H9 (cell line): ENCODE results near the gene CXCL3. TPM values are rescaled to one million over a fixed set of nuclear protein-coding genes. Genes with fewer than 3 reads are reported as not detected.
A peak's percentile ranks its signal among the peaks of the same experiment; 100 is the strongest.

ENCODE experiments used
- DNase-seq: peaks from one replicate; pipeline ENCODE4 v3.0.0-alpha.2; 2017
- H2AFZ ChIP-seq: one replicate; pipeline ENCODE4 v1.6.1; 2013; ENCODE audit warnings: mild to moderate bottlenecking, low read length, control low read depth, moderate library complexity
- H2AK5ac ChIP-seq: 2 replicates; pipeline ENCODE4 v1.6.1; 2013; ENCODE audit warnings: low read length, control low read depth, mixed read lengths; ENCODE audit not compliant: insufficient read length
- H2BK120ac ChIP-seq: one replicate; pipeline ENCODE4 v1.6.1; 2013; ENCODE audit warnings: low read depth, mild to moderate bottlenecking, low read length, control low read depth, inconsistent platforms; ENCODE audit not compliant: poor library complexity, severe bottlenecking
- H2BK12ac ChIP-seq: 2 replicates; pipeline ENCODE4 v1.6.1; 2013; ENCODE audit warnings: low read length, control low read depth, mixed read lengths, low read depth; ENCODE audit not compliant: insufficient read length
- H2BK15ac ChIP-seq: 2 replicates; pipeline ENCODE4 v1.6.1; 2013; ENCODE audit warnings: low read depth, low read length, control low read depth
- H2BK20ac ChIP-seq: one replicate; pipeline ENCODE4 v1.6.1; 2013; ENCODE audit warnings: low read depth, mild to moderate bottlenecking, low read length, control low read depth, inconsistent platforms; ENCODE audit not compliant: poor library complexity, severe bottlenecking
- H2BK5ac ChIP-seq: 2 replicates; pipeline ENCODE4 v1.6.1; 2013; ENCODE audit warnings: low read length, control low read depth, mixed read lengths; ENCODE audit not compliant: insufficient read length
- H3K14ac ChIP-seq: 2 replicates; pipeline ENCODE4 v1.6.1; 2013; ENCODE audit warnings: low read length, control low read depth; ENCODE audit not compliant: insufficient read depth
- H3K18ac ChIP-seq: 2 replicates; pipeline ENCODE4 v1.6.1; 2013; ENCODE audit warnings: low read depth, mild to moderate bottlenecking, mixed read lengths, low read length, control low read depth; ENCODE audit not compliant: insufficient read length
- H3K23ac ChIP-seq: 2 replicates; pipeline ENCODE4 v1.6.1; 2013; ENCODE audit warnings: low read length, control low read depth, mixed read lengths, low read depth; ENCODE audit not compliant: insufficient read length
- H3K23me2 ChIP-seq: 2 replicates; pipeline ENCODE4 v1.6.1; 2013; ENCODE audit warnings: low read depth, mild to moderate bottlenecking, mixed read lengths, low read length, control low read depth; ENCODE audit not compliant: insufficient read length, poor library complexity, severe bottlenecking
- H3K27ac ChIP-seq: 2 replicates; pipeline ENCODE4 v1.5.1; 2013; ENCODE audit warnings: low read length, control low read depth, mixed read lengths, low read depth; ENCODE audit not compliant: insufficient read length
- H3K27me3 ChIP-seq: 2 replicates; pipeline ENCODE4 v1.6.1; 2013; ENCODE audit warnings: low read length, control low read depth, inconsistent platforms; ENCODE audit not compliant: insufficient read depth
- H3K4ac ChIP-seq: 2 replicates; pipeline ENCODE4 v1.6.1; 2013; ENCODE audit warnings: low read depth, mild to moderate bottlenecking, control low read depth, inconsistent platforms, low read length, moderate library complexity
- H3K4me1 ChIP-seq: 2 replicates; pipeline ENCODE4 v1.6.1; 2013; ENCODE audit warnings: low read length, control low read depth, inconsistent platforms; ENCODE audit not compliant: insufficient read depth
- H3K4me2 ChIP-seq: 2 replicates; pipeline ENCODE4 v1.6.1; 2013; ENCODE audit warnings: low read length, control low read depth, mixed read lengths; ENCODE audit not compliant: insufficient read length, insufficient read depth
- H3K56ac ChIP-seq: 2 replicates; pipeline ENCODE4 v1.6.1; 2013; ENCODE audit warnings: low read depth, mild to moderate bottlenecking, mixed read lengths, low read length, control low read depth; ENCODE audit not compliant: insufficient read length
- H3K79me1 ChIP-seq: 2 replicates; pipeline ENCODE4 v1.6.1; 2013; ENCODE audit warnings: low read depth, mild to moderate bottlenecking, moderate library complexity, low read length, control low read depth, inconsistent platforms; ENCODE audit not compliant: insufficient read depth, poor library complexity, severe bottlenecking
- H3K79me2 ChIP-seq: 2 replicates; pipeline ENCODE4 v1.6.1; 2013; ENCODE audit warnings: low read length, control low read depth, inconsistent platforms; ENCODE audit not compliant: insufficient read depth
- H3K9ac ChIP-seq: 2 replicates; pipeline ENCODE4 v1.6.1; 2013; ENCODE audit warnings: low read length, control low read depth, mixed read lengths; ENCODE audit not compliant: insufficient read length; ENCODE audit errors: extremely low read depth
- H3K9me3 ChIP-seq: one replicate; pipeline ENCODE4 v1.6.1; 2013; ENCODE audit warnings: low read depth, low read length, inconsistent platforms; ENCODE audit not compliant: control insufficient read depth
- H3T11ph ChIP-seq: one replicate; pipeline ENCODE4 v1.6.1; 2013; ENCODE audit warnings: mild to moderate bottlenecking, low read length, control low read depth, inconsistent platforms
- H4K20me1 ChIP-seq: one replicate; pipeline ENCODE4 v1.6.1; 2013; ENCODE audit not compliant: control insufficient read depth, insufficient read length, insufficient read depth
- H4K5ac ChIP-seq: 2 replicates; pipeline ENCODE4 v1.6.1; 2013; ENCODE audit warnings: low read depth, mild to moderate bottlenecking, mixed read lengths, low read length, control low read depth; ENCODE audit not compliant: insufficient read length
- H4K8ac ChIP-seq: replicated peaks from 2 replicates; pipeline ENCODE4 v1.6.1; 2013; ENCODE audit warnings: low read length, control low read depth, mixed read lengths, low read depth; ENCODE audit not compliant: insufficient read length
- H4K91ac ChIP-seq: 2 replicates; pipeline ENCODE4 v1.6.1; 2013; ENCODE audit warnings: low read depth, mild to moderate bottlenecking, moderate library complexity, mixed read lengths, low read length, control low read depth; ENCODE audit not compliant: insufficient read length
- H3K27ac Mint-ChIP-seq, 3 experiments: 2 replicates in 2 of 3; 3 replicates in 1 of 3; pipeline ENCODE4 v1.8.0; 2020 to 2021; ENCODE audit warnings: mixed read lengths in 3 of 3, mild to moderate bottlenecking in 1 of 3, moderate library complexity in 1 of 3
- H3K27me3 Mint-ChIP-seq: 2 replicates; pipeline ENCODE4 v1.8.0; 2021; ENCODE audit warnings: low read depth, mild to moderate bottlenecking, moderate library complexity, mixed read lengths
- H3K36me3 Mint-ChIP-seq, 3 experiments: 2 replicates in 2 of 3; 3 replicates in 1 of 3; pipeline ENCODE4 v1.8.0; 2020 to 2021; ENCODE audit warnings: low read depth in 3 of 3, mixed read lengths in 3 of 3; ENCODE audit not compliant: insufficient read depth in 1 of 3
- H3K4me1 Mint-ChIP-seq, 2 experiments: 2 replicates each; pipeline ENCODE4 v1.8.0; 2020; ENCODE audit warnings: mixed read lengths in 2 of 2
- H3K4me3 Mint-ChIP-seq, 2 experiments: 2 replicates in 1 of 2; 3 replicates in 1 of 2; pipeline ENCODE4 v1.8.0; 2020 to 2021; ENCODE audit warnings: mild to moderate bottlenecking in 2 of 2, mixed read lengths in 2 of 2, moderate library complexity in 1 of 2
- H3K9me3 Mint-ChIP-seq, 2 experiments: 2 replicates in 1 of 2; 3 replicates in 1 of 2; pipeline ENCODE4 v1.8.0; 2020; ENCODE audit warnings: mild to moderate bottlenecking in 2 of 2, mixed read lengths in 2 of 2, moderate library complexity in 1 of 2
- CTCF ChIP-seq: fragments of 200-600 bp; sonication (generic); conservative IDR thresholded peaks from 3 replicates; pipeline ENCODE4 v1.8.0; 2021; ENCODE audit warnings: antibody characterized with exemption, mild to moderate bottlenecking
- WGBS: extraction: QIAGEN DNeasy Blood & Tissue Kit; methylation state at CpG from one replicate; pipeline ENCODE4 v1.1.7; 2013; ENCODE audit warnings: missing lambda C conversion rate, low lambda C conversion rate, mixed read lengths; ENCODE audit not compliant: insufficient read length; ENCODE audit errors: extremely low coverage; 5-methylcytosine and 5-hydroxymethylcytosine counted together
- total RNA-seq: library from RNA; stranded (reverse); gene quantifications from 2 replicates; pipeline ENCODE4 v1.2.1, GENCODE V29; 2021

Gene CXCL3
- total RNA-seq, 1 experiment from 2014 or later: 3.7 TPM

- Histone ChIP-seq H3T11ph (no peak overlapping the region), H2BK15ac (no peak overlapping the region), H2BK120ac (no peak overlapping the region), H3K9me3 (no peaks in the 10 kb centered on the region), H3K14ac (no peak overlapping the region; the same call in 1 of the 2 replicates), H3K79me2 (no peaks in the 10 kb centered on the region), H3K27ac (no peak overlapping the region), H3K4me1 (peaks cover 7% of the 10 kb centered on the region; the same call in 1 of the 2 replicates), H3K23ac (no peak overlapping the region), H4K8ac (no peak overlapping the region), H2BK20ac (no peak overlapping the region), H3K56ac (no peak overlapping the region), H3K9ac (peak overlapping the region; percentile 51), H2BK5ac (no peak overlapping the region), H4K91ac (no peak overlapping the region), H3K4ac (no peak overlapping the region), H4K20me1 (no peaks in the 10 kb centered on the region), H3K79me1 (no peaks in the 10 kb centered on the region), H3K23me2 (peaks cover 5% of the 10 kb centered on the region), H2AK5ac (no peak overlapping the region), H4K5ac (no peak overlapping the region), H3K27me3 (no peaks in the 10 kb centered on the region), H2BK12ac (no peak overlapping the region), H2AFZ (no peak overlapping the region), H3K4me2 (peak overlapping the region; percentile 79), H3K18ac (no peak overlapping the region)
- TF ChIP-seq CTCF: no peak
- DNase-seq: peak; percentile 41
- H3K36me3 Mint-ChIP-seq: peaks cover 0 to 2% (median 0%) of the 10 kb centered on the region in 3 experiments; a peak in 1 of 7 replicates
- peaks cover 12% of the 10 kb centered on the region for H3K27me3 Mint-ChIP-seq
- H3K9me3 Mint-ChIP-seq: no peaks in the 10 kb centered on the region
- H3K4me3 Mint-ChIP-seq: peak overlapping the region; percentile 78 to 94
- peak overlapping the region; percentile 27 to 96 (median 43); a peak in 3 of 7 replicates for H3K27ac Mint-ChIP-seq
- WGBS: no CpG with 5 or more reads among the region's 17 CpGs
- peaks cover 24 to 32% of the 10 kb centered on the region in 2 experiments for H3K4me1 Mint-ChIP-seq
Measured at GRCh38 chr4:74038086-74038424, 434 bp downstream of the CXCL3 start.
